HG03558 (cell line): Measurements from ENCODE around the gene AKAP13.
"Not testable (repeated sequence)": the region's sequence is repeated elsewhere in the genome, so short reads cannot be mapped to it uniquely, and the experiment has no call there.

Source experiments
- ATAC-seq: cut with Tn5 transposase; IDR thresholded peaks from one replicate; pipeline ENCODE4 v1.9.1; 2021; ENCODE audit warnings: moderate number of reproducible peaks; ENCODE audit not compliant: unreplicated experiment; ENCODE audit errors: extremely low read depth

AKAP13 gene

GRCh38 chr15:85380217-85380811 lies at the start of gene AKAP13:
TSS of gene AKAP13 (plus strand) at chr15:85380603. CDS start at chr15:85485721, 105,118 bp downstream.
- ATAC-seq = peak; percentile 82

- ATAC-seq = peak; percentile 48
These were observed 49.4 kb upstream of the AKAP13 start for GRCh38 chr15:85330901-85331588.

- ATAC-seq = no peak
These were observed 48.6 kb upstream of the AKAP13 start for GRCh38 chr15:85331655-85332285.

GRCh38 chr15:85333132-85333831 lies 47.1 kb upstream of the AKAP13 start:
- ATAC-seq = no peak

- ATAC-seq = no peak
These were observed 46.2 kb upstream of the AKAP13 start for GRCh38 chr15:85334241-85334640.

GRCh38 chr15:85335193-85335942 lies 45.0 kb upstream of the AKAP13 start:
- no peak for ATAC-seq

- ATAC-seq = no peak
These were observed 43.5 kb upstream of the AKAP13 start for GRCh38 chr15:85336880-85337279.

GRCh38 chr15:85337425-85338074 lies 42.9 kb upstream of the AKAP13 start:
- no peak for ATAC-seq

GRCh38 chr15:85340321-85340665 lies 40.1 kb upstream of the AKAP13 start:
- no peak for ATAC-seq

GRCh38 chr15:85340852-85341251 lies 39.6 kb upstream of the AKAP13 start:
- ATAC-seq = no peak

GRCh38 chr15:85342163-85342562 lies 38.2 kb upstream of the AKAP13 start:
- not testable (repeated sequence) for ATAC-seq

GRCh38 chr15:85343443-85343842 lies 37.0 kb upstream of the AKAP13 start:
- ATAC-seq = not testable (repeated sequence)

- not testable (repeated sequence) for ATAC-seq
These were observed 36.2 kb upstream of the AKAP13 start for GRCh38 chr15:85344241-85344640.

GRCh38 chr15:85344653-85345114 lies 35.7 kb upstream of the AKAP13 start:
- ATAC-seq = not testable (repeated sequence)

GRCh38 chr15:85345196-85345918 lies 35.0 kb upstream of the AKAP13 start:
- not testable (repeated sequence) for ATAC-seq

- not testable (repeated sequence) for ATAC-seq
These were observed 33.8 kb upstream of the AKAP13 start for GRCh38 chr15:85346462-85347084.

- not testable (repeated sequence) for ATAC-seq
These were observed 32.9 kb upstream of the AKAP13 start for GRCh38 chr15:85347264-85348047.
